SK-N-SH treated with all-trans-retinoic acid at 6 μM for 48 hours (cell line): Measurements from ENCODE around the gene NTN3.
"Not testable (repeated sequence)": the region's sequence is repeated elsewhere in the genome, so short reads cannot be mapped to it uniquely, and the experiment has no call there.

Experiments used
- ATAC-seq: fragments of 200-7000 bp; cut with Tn5 transposase; 3 replicates; pipeline ENCODE4 v1.9.1; 2020; ENCODE audit warnings: mild to moderate bottlenecking, moderate library complexity
- BACH2 ChIP-seq: fragments of 250-450 bp; sonication (Bioruptor Pico); IDR thresholded peaks from 2 replicates; pipeline ENCODE4 v1.9.0; 2021; ENCODE audit warnings: mild to moderate bottlenecking, borderline replicate concordance
- CSDC2 ChIP-seq: fragments of 250-450 bp; sonication (Bioruptor Pico); IDR thresholded peaks from 2 replicates; pipeline ENCODE4 v1.5.0; 2020; ENCODE audit warnings: mild to moderate bottlenecking, moderate library complexity
- ESRRG ChIP-seq: fragments of 250-450 bp; sonication (Bioruptor Pico); IDR thresholded peaks from 2 replicates; pipeline ENCODE4 v1.6.1; 2021; ENCODE audit warnings: mild to moderate bottlenecking
- GLIS3 ChIP-seq: fragments of 250-450 bp; sonication (Bioruptor Pico); IDR thresholded peaks from 2 replicates; pipeline ENCODE4 v1.5.0; 2020; ENCODE audit warnings: mild to moderate bottlenecking, moderate library complexity
- ISL1 ChIP-seq: fragments of 250-450 bp; sonication (Bioruptor Pico); IDR thresholded peaks from 2 replicates; pipeline ENCODE4 v2.1.2; 2022; ENCODE audit warnings: mild to moderate bottlenecking, moderate library complexity
- OSR1 ChIP-seq: fragments of 250-450 bp; sonication (Bioruptor Pico); IDR thresholded peaks from 2 replicates; pipeline ENCODE4 v1.8.0; 2022; ENCODE audit warnings: moderate library complexity, mild to moderate bottlenecking, inconsistent platforms
- PPARA ChIP-seq: fragments of 250-450 bp; sonication (Bioruptor Pico); IDR thresholded peaks from 2 replicates; pipeline ENCODE4 v1.5.0; 2020; ENCODE audit warnings: mild to moderate bottlenecking, borderline replicate concordance
- RARB ChIP-seq: fragments of 250-450 bp; sonication (Bioruptor Pico); IDR thresholded peaks from 2 replicates; pipeline ENCODE4 v1.8.0; 2021; ENCODE audit warnings: mild to moderate bottlenecking, moderate library complexity
- SNAI2 ChIP-seq: fragments of 250-450 bp; sonication (Bioruptor Pico); IDR thresholded peaks from 2 replicates; pipeline ENCODE4 v1.5.0; 2020; ENCODE audit warnings: mild to moderate bottlenecking, moderate library complexity
- TCF4 ChIP-seq: fragments of 250-450 bp; sonication (Bioruptor Pico); IDR thresholded peaks from 2 replicates; pipeline ENCODE4 v1.8.0; 2021; ENCODE audit warnings: mild to moderate bottlenecking, moderate library complexity, borderline replicate concordance
- TOX ChIP-seq: fragments of 250-450 bp; sonication (Bioruptor Pico); IDR thresholded peaks from 2 replicates; pipeline ENCODE4 v1.8.0; 2021; ENCODE audit warnings: mild to moderate bottlenecking, moderate library complexity, borderline replicate concordance
- ZC3H10 ChIP-seq: fragments of 250-450 bp; sonication (Bioruptor Pico); IDR thresholded peaks from 2 replicates; pipeline ENCODE4 v1.5.1; 2021; ENCODE audit warnings: mild to moderate bottlenecking, moderate library complexity
- ZFP3 ChIP-seq: fragments of 250-450 bp; sonication (Bioruptor Pico); IDR thresholded peaks from 2 replicates; pipeline ENCODE4 v1.5.0; 2020; ENCODE audit warnings: mild to moderate bottlenecking, moderate library complexity
- ZFP30 ChIP-seq: fragments of 450-650 bp; formaldehyde crosslinking; IDR thresholded peaks from 2 replicates; pipeline ENCODE4 v1.5.0; 2022; ENCODE audit warnings: mild to moderate bottlenecking, moderate library complexity
- ZNF565 ChIP-seq: fragments of 450-650 bp; formaldehyde crosslinking; conservative IDR thresholded peaks from 2 replicates; pipeline ENCODE4 v1.5.0; 2020; ENCODE audit warnings: low read depth, mild to moderate bottlenecking, moderate library complexity
- ZNF70 ChIP-seq: fragments of 450-650 bp; formaldehyde crosslinking; IDR thresholded peaks from 2 replicates; pipeline ENCODE4 v1.5.0; 2020; ENCODE audit warnings: mild to moderate bottlenecking, moderate library complexity
- ZNF8 ChIP-seq: fragments of 450-650 bp; formaldehyde crosslinking; IDR thresholded peaks from 2 replicates; pipeline ENCODE4 v1.5.0; 2020; ENCODE audit warnings: mild to moderate bottlenecking, moderate library complexity
- TF ChIP-seq, protein P1 (sequence below): fragments of 250-450 bp; sonication (Bioruptor Pico); IDR thresholded peaks from 2 replicates; pipeline ENCODE4 v1.8.0; 2020; ENCODE audit warnings: mild to moderate bottlenecking, moderate library complexity, borderline replicate concordance
- TF ChIP-seq, protein P2 (sequence below): fragments of 250-450 bp; sonication (Bioruptor Pico); IDR thresholded peaks from 2 replicates; pipeline ENCODE4 v1.5.0; 2020; ENCODE audit warnings: mild to moderate bottlenecking, moderate library complexity
- TF ChIP-seq, protein P3 (sequence below): fragments of 250-450 bp; sonication (Bioruptor Pico); IDR thresholded peaks from 2 replicates; pipeline ENCODE4 v1.8.0; 2021; ENCODE audit warnings: low read depth, mild to moderate bottlenecking, moderate library complexity, borderline replicate concordance
- TF ChIP-seq, protein P4 (sequence below): fragments of 250-450 bp; sonication (Bioruptor Pico); IDR thresholded peaks from 2 replicates; pipeline ENCODE4 v1.5.1; 2021; ENCODE audit warnings: mild to moderate bottlenecking, moderate library complexity

NTN3 gene

DNA sequence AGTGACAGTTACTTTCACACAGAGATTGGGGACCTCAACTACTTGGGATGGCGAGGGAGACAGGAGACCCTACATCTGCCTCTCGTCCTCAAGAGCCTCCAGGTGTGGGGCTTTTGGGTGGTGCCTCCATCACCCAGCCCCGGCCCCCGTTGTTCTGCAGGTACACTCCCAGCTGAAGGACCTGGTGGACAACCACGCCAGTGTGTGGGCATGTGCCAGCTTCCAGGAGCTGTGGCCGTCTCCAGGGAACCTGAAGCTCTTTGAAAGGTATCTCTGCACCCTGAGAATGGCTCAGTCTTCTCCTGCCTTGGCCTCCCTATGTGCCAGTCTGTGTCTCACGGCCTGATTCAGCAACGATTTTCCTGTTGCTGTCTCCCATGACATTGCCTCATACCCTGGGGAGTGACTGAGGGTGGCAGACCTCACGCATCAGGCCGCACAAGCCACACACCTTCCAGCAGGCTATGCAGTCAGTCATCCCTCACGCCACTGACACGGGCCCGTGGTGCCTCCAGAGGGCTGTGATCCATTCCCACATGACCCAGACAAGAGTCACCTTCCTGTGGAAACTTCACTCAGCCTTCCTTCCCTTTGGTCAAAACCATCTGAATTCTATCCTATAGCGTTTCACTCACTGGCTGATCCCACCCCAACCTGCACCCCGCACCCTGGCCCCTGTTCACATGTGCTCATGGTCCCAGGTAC lies 38.1 kb upstream of the NTN3 start:
- ATAC-seq = no peak
- TF ChIP-seq, protein P1, sequence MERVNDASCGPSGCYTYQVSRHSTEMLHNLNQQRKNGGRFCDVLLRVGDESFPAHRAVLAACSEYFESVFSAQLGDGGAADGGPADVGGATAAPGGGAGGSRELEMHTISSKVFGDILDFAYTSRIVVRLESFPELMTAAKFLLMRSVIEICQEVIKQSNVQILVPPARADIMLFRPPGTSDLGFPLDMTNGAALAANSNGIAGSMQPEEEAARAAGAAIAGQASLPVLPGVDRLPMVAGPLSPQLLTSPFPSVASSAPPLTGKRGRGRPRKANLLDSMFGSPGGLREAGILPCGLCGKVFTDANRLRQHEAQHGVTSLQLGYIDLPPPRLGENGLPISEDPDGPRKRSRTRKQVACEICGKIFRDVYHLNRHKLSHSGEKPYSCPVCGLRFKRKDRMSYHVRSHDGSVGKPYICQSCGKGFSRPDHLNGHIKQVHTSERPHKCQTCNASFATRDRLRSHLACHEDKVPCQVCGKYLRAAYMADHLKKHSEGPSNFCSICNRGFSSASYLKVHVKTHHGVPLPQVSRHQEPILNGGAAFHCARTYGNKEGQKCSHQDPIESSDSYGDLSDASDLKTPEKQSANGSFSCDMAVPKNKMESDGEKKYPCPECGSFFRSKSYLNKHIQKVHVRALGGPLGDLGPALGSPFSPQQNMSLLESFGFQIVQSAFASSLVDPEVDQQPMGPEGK (CRISPR knock-in tag) = no peak
- TF ChIP-seq OSR1 (CRISPR knock-in tag) = no peak
- TF ChIP-seq ZFP30 (CRISPR knock-in tag) = no peak
- no peak for TF ChIP-seq ZNF70 (CRISPR knock-in tag)
- TF ChIP-seq ISL1 (CRISPR knock-in tag) = no peak
- TF ChIP-seq PPARA (CRISPR knock-in tag) = no peak
- TF ChIP-seq GLIS3 = no peak
- TF ChIP-seq CSDC2 (CRISPR knock-in tag) = no peak

DNA sequence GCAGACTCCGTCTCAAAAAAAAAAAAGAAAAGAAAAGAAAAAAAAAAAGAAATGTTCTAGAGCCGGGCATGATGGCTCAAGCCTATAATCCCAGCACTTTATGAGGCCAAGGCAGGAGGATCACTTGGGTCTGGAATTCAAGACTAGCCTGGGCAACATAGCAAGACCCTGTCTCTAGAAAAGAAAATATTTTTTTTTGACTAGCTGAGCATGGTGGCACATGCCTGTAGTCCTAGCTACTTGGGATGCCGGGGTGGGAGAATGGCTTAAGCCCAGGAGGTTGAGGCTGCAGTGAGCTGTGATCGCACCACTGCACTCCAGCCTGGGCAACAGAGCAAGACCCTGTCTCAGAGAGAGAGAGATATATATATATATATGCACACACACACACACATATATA lies 35.9 kb upstream of the NTN3 start:
- not testable (repeated sequence) for ATAC-seq

DNA sequence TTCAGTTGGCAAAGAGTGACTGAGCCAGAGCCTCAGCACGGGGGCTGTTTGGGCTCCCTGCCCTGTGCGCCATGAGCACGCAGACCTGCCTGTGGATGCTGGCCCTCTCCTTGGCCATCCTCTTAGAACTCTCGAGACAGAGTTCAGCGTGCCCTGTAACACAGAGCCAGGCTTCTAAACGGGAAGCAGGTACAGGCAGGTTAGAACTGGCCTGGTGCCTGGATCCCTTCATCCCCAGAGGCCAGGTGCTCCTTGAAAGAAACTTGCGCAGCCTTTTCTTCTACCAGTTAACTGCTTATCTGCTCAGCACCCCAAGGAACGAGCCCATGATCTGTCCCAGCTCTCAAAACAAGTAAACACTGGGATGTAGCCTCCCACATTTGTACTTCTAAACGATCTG lies 35.0 kb upstream of the NTN3 start:
- TF ChIP-seq, protein P2, sequence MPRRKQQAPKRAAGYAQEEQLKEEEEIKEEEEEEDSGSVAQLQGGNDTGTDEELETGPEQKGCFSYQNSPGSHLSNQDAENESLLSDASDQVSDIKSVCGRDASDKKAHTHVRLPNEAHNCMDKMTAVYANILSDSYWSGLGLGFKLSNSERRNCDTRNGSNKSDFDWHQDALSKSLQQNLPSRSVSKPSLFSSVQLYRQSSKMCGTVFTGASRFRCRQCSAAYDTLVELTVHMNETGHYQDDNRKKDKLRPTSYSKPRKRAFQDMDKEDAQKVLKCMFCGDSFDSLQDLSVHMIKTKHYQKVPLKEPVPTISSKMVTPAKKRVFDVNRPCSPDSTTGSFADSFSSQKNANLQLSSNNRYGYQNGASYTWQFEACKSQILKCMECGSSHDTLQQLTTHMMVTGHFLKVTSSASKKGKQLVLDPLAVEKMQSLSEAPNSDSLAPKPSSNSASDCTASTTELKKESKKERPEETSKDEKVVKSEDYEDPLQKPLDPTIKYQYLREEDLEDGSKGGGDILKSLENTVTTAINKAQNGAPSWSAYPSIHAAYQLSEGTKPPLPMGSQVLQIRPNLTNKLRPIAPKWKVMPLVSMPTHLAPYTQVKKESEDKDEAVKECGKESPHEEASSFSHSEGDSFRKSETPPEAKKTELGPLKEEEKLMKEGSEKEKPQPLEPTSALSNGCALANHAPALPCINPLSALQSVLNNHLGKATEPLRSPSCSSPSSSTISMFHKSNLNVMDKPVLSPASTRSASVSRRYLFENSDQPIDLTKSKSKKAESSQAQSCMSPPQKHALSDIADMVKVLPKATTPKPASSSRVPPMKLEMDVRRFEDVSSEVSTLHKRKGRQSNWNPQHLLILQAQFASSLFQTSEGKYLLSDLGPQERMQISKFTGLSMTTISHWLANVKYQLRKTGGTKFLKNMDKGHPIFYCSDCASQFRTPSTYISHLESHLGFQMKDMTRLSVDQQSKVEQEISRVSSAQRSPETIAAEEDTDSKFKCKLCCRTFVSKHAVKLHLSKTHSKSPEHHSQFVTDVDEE (CRISPR knock-in tag) = no peak
- TF ChIP-seq TCF4 (CRISPR knock-in tag) (no peak), BACH2 (no peak), ZC3H10 (CRISPR knock-in tag) (no peak), ZFP30 (CRISPR knock-in tag) (no peak), GLIS3 (no peak), CSDC2 (CRISPR knock-in tag) (no peak), ISL1 (CRISPR knock-in tag) (no peak)
- TF ChIP-seq, protein P1 (CRISPR knock-in tag) = no peak
- ATAC-seq = no peak

DNA sequence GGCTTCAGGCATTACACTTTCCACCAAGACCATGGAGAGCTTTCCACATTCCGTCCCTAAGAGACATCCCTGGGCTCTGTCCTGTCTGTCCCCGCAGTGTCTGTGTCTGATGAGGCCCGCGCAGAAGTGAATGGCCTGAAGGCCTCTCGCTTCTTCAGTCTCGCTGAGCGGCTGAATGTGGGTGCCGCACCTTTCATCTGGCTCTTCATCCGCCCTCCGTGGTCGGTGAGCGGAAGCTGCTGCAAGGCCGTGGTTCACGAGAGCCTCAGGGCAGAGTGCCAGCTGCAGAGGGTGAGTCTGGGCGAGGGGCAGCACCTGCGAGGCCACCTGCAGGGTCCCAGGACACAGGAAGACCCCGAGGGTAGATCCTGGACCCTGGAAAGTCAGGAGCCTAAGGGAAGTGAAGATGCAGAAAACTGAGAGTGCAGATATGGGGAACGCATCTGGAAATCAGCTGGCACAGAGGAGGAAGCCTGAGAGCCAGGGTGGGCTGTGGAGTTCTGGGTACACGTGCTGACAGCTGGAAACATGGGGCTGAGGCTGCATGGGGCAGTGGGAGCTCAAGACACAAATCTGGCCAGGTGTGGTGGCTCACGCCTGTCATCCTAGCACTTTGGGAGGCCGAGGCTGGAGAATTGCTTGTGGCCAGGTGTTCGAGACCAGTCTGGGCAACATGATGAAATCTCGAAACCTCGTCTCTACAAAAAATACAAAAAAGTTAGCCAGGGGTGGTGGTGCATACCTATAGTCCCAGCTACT lies 33.9 kb upstream of the NTN3 start:
- ATAC-seq = no peak
- TF ChIP-seq, protein P3, sequence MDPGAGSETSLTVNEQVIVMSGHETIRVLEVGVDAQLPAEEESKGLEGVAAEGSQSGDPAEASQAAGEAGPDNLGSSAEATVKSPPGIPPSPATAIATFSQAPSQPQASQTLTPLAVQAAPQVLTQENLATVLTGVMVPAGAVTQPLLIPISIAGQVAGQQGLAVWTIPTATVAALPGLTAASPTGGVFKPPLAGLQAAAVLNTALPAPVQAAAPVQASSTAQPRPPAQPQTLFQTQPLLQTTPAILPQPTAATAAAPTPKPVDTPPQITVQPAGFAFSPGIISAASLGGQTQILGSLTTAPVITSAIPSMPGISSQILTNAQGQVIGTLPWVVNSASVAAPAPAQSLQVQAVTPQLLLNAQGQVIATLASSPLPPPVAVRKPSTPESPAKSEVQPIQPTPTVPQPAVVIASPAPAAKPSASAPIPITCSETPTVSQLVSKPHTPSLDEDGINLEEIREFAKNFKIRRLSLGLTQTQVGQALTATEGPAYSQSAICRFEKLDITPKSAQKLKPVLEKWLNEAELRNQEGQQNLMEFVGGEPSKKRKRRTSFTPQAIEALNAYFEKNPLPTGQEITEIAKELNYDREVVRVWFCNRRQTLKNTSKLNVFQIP (CRISPR knock-in tag) = no peak
- TF ChIP-seq RARB (no peak), PPARA (CRISPR knock-in tag) (no peak), GLIS3 (no peak), ZNF70 (CRISPR knock-in tag) (no peak), ISL1 (CRISPR knock-in tag) (no peak), OSR1 (CRISPR knock-in tag) (no peak), SNAI2 (CRISPR knock-in tag) (no peak), TOX (CRISPR knock-in tag) (no peak), ZFP3 (CRISPR knock-in tag) (no peak), ZC3H10 (CRISPR knock-in tag) (no peak), ZNF565 (no peak), TCF4 (CRISPR knock-in tag) (no peak), ESRRG (CRISPR knock-in tag) (no peak), ZNF8 (CRISPR knock-in tag) (no peak), BACH2 (no peak), CSDC2 (CRISPR knock-in tag) (no peak)
- TF ChIP-seq, protein P2 (CRISPR knock-in tag) = no peak
- TF ChIP-seq, protein P4, sequence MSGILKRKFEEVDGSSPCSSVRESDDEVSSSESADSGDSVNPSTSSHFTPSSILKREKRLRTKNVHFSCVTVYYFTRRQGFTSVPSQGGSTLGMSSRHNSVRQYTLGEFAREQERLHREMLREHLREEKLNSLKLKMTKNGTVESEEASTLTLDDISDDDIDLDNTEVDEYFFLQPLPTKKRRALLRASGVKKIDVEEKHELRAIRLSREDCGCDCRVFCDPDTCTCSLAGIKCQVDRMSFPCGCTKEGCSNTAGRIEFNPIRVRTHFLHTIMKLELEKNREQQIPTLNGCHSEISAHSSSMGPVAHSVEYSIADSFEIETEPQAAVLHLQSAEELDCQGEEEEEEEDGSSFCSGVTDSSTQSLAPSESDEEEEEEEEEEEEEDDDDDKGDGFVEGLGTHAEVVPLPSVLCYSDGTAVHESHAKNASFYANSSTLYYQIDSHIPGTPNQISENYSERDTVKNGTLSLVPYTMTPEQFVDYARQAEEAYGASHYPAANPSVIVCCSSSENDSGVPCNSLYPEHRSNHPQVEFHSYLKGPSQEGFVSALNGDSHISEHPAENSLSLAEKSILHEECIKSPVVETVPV (CRISPR knock-in tag) = no peak
